ENCODE data around the gene AP3D1.
"Not testable (repeated sequence)": the region's sequence is repeated elsewhere in the genome, so short reads cannot be mapped to it uniquely, and the experiment has no call there.

Gene AP3D1

GRCh38 chr19:2149980-2150793 lies 1.2 kb downstream of the AP3D1 start:
- peak; percentile 62 for DNase-seq

GRCh38 chr19:2148482-2149135 lies 2.8 kb downstream of the AP3D1 start:
- DNase-seq: no peak

GRCh38 chr19:2145831-2146241 lies 5.5 kb downstream of the AP3D1 start:
- no peak for DNase-seq

DNA sequence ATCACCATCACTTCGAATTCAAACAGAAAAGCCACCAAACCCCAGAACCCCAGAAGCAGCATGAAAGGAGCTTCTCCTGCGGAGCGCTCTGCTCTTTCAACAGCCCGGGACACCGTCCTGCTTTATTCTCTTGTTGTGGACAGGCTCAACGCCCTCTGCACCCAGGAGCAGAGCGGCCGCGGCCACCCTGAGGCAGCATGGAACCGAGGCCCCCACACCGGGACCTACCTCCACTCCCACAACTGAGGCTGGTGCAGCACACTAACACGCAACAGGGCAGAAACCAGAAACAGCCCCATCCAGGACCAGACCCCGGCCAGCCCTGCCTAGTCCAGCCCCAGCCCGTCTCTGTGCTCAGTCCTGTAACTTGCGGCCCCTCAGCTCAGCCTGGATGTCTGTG lies 7.2 kb downstream of the AP3D1 start:
- no peak for DNase-seq

- DNase-seq: no peak
These were observed 9.1 kb downstream of the AP3D1 start for GRCh38 chr19:2142173-2142829.

DNA sequence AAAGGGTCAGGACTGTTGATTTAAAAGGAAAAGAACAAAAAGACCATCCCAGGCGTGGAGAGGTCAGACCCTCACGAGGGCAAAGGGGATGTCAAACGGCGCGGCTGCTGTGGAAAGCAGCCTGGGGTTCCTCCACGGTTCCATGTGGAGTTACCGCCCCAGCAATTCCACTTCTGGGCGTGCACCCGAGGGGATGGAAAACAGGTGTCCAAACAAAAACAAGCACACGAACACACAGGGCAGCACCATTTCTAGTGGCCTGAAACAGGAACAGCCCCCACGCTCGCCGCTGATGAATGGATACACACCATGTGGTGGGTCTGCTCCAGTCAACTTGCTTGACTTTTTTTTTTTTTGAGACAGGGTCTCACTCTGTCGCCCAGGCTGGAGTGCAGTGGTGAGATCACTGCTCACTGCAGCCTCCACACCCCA lies 11.2 kb downstream of the AP3D1 start:
- DNase-seq: no peak

DNA sequence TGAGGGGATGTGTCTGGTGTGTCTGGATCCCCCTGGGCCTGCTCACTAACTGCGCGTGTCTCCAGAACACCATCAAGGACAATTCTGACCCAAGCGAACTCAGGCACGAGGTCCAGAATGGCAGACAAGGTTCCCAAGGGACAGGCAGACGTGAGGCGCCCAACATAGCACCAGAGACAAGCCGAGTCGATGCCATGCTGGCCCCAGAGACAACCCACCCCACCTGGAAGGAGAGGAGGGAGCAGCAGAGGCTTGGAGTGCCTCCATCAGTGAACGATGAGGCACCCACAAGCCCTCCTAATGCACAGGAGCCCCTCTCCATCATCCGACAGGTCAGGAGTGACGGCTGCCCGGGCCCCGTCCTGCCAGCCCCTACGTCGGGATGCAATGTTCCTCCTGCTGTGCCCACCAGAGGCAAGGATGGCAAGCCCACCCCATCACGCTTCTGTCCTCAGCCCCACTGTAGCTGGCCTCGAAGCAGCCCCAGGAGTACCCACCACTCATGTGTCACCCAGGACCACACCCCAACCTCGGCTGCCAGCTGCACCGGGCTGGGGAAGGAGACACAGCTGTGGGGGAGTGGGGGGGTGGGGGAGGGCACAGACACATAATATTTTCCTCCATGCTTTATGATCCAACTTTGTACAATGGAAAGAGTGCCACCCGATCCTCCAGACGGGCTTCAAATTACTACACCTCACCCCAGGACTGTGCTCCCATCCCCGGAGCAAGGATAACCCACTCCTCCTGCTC lies 11.8 kb downstream of the AP3D1 start:
- no peak for DNase-seq

- no peak for DNase-seq
These were observed 13.2 kb downstream of the AP3D1 start for GRCh38 chr19:2138061-2138728.

DNA sequence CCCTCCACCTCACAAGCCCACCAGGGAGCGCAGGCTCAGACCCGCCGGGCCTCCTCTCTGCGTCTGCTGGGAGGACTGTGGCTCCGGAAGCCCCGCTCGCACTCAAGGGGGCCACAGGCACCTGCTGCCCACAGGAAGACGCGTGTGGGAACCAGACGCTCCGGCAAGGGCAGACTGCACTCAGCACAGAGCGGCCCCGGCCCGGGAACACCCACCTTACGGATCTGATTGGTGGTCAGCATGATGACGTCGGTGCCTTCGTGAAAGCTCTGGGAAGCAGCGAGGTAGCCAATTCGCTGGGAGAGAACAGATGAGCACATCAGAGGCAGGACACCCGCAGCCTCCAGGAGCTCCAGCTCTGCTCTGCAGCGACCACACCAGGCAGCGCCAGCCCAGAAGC lies 14.6 kb downstream of the AP3D1 start:
- DNase-seq: no peak

GRCh38 chr19:2135474-2136402 lies 15.6 kb downstream of the AP3D1 start:
- no peak for DNase-seq

DNA sequence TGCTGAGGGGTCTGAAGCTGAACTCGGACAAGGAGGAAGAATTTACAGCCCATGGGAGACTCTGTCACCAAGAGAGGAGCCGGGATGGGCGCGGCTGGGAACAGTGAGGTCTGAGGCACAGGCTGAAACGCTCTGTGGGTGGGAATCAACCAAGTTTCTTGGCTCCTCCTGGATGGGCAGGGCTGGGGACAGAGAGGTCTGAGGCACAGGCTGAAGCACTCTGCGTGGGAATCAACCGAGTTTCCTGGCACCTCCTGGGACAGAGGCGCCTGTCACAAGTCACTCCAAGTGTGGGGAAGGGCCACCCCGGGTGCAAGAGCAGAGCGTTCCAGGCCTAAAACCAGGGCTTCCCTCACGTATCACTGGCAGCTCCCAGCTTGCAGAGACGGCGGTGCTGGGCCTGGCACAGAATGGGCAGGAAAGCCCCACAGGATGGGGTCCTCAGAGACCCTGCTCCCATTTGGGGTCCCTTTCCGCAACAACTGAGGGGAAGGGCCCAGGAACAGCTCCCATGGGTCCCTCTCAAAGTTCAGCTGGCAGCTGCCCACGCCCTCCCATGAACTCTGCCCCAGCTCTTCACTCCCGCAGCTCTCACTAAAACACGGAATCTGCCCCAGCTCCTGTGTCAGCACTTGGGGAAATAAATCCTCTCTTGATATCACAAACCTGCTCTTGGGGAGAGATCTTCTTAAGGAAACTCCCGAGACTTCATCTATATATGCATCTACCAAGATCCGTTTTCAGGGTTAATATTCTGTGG lies 18.5 kb downstream of the AP3D1 start:
- DNase-seq: no peak

GRCh38 chr19:2132191-2132590 lies 19.2 kb downstream of the AP3D1 start:
- no peak for DNase-seq

- DNase-seq: not testable (repeated sequence)
These were observed 20.1 kb downstream of the AP3D1 start for GRCh38 chr19:2131012-2131975.

GRCh38 chr19:2129892-2130770 lies 21.2 kb downstream of the AP3D1 start:
- DNase-seq: no peak

DNA sequence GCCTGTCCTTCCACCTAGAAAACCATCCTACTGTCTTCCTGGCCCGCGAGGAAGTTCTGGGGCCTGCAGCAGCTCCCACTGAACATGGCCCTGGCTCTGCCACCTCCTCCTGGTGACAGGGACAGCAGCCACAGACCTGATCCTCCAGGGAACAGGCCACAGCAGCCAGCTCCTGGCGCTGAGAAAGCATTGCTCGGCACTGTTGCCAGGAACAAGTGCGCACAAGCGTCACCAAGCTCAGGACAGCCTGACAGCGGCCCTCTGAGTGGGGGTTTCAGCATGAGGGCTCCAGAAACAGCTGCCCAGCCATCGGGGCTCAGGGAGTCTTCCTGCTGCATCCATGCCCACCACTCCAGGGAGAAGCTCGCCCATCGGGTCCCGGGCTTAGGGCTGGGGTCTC lies 21.9 kb downstream of the AP3D1 start:
- DNase-seq: no peak

DNA sequence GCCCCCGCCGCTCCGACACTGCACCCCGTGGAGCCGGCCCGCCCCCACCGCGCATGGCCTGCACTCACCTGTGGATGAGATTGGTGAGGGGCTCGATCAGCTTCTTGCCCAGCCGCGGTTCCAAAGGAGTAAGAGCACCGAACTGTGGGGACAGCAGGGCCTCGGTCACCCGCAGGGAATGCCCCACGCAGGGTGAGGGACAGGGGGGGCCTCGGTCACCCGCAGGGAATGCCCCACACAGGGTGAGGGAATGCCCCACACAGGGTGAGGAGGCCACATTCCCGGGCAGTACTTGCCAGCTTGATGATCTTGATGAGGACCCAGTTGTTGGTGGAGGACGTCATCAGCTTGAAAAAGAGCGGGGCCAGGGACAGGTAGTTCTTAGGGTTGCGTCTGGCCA lies 22.3 kb downstream of the AP3D1 start:
- DNase-seq: no peak

GRCh38 chr19:2128252-2128651 lies 23.1 kb downstream of the AP3D1 start:
- DNase-seq: not testable (repeated sequence)

DNA sequence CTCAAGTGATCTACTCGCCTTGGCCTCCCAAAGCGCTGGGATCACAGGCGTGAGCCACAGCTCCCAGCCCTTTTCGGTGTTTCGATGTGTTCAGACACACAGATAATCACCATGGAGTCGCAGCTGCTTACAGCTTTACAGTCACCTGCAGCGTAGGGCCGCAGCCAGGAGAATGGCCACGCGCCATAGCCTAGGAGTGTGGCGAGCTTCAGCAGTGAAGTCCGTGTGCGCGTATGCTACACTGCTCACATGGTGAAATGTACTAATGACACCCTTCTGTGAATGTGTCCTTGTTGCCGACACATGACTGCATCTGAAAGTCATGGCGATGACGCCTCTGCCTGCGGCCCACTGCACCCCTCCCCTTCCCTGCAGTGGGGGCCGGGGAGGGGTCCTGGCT lies 23.6 kb downstream of the AP3D1 start:
- no peak for DNase-seq
